GM12878 (cell line): ENCODE measurements around the gene CAMP.

ENCODE experiments used
- BCLAF1 ChIP-seq: fragments of 450-650 bp; IDR thresholded peaks from 2 replicates; pipeline ENCODE4 v1.6.1; 2017; ENCODE audit warnings: antibody characterized with exemption, mild to moderate bottlenecking, moderate library complexity
- ELK1 ChIP-seq: IDR thresholded peaks from 2 replicates; pipeline ENCODE4 v1.6.1; 2012; ENCODE audit warnings: low read depth, low read length, improper control_type of control experiment
- FOS ChIP-seq: IDR thresholded peaks from 3 replicates; pipeline ENCODE4 v1.6.1; 2011; ENCODE audit warnings: borderline replicate concordance; ENCODE audit not compliant: insufficient read length; ENCODE audit errors: extremely low read depth
- GABPA ChIP-seq: IDR thresholded peaks from 2 replicates; pipeline ENCODE4 v1.6.1; 2014; ENCODE audit warnings: antibody characterized with exemption, low read depth, mild to moderate bottlenecking, inconsistent platforms
- JUND ChIP-seq: IDR thresholded peaks from 2 replicates; pipeline ENCODE4 v1.6.1; 2012; ENCODE audit warnings: low read depth, mild to moderate bottlenecking, low read length, improper control_type of control experiment, moderate library complexity
- NBN ChIP-seq: fragments of 450-650 bp; IDR thresholded peaks from 2 replicates; pipeline ENCODE4 v1.6.1; 2016
- NFYB ChIP-seq: IDR thresholded peaks from 2 replicates; pipeline ENCODE4 v1.6.1; 2011; ENCODE audit warnings: low read depth, mild to moderate bottlenecking, low read length, improper control_type of control experiment, moderate library complexity; ENCODE audit not compliant: insufficient read depth
- NRF1 ChIP-seq: conservative IDR thresholded peaks from 2 replicates; pipeline ENCODE4 v1.6.1; 2011; ENCODE audit warnings: mild to moderate bottlenecking, low read depth, low read length, improper control_type of control experiment
- POLR2A ChIP-seq: IDR thresholded peaks from 2 replicates; pipeline ENCODE4 v1.6.1; 2011; ENCODE audit warnings: low read depth, mild to moderate bottlenecking, low read length
- USF1 ChIP-seq: IDR thresholded peaks from 2 replicates; pipeline ENCODE4 v1.6.1; 2011; ENCODE audit warnings: borderline replicate concordance, low read depth, mild to moderate bottlenecking, moderate library complexity, mixed read lengths, low read length; ENCODE audit not compliant: insufficient read depth; ENCODE audit errors: extremely low read length
- YBX1 ChIP-seq: fragments of 450-650 bp; IDR thresholded peaks from 2 replicates; pipeline ENCODE4 v1.6.1; 2016; ENCODE audit warnings: antibody characterized with exemption
- TF ChIP-seq, protein P1 (sequence below), 3 experiments: IDR thresholded peaks in 2 of 3; conservative IDR thresholded peaks in 1 of 3; 2 replicates each; pipeline ENCODE4 v1.5.1; 2011; ENCODE audit warnings: low read depth in 3 of 3, low read length in 3 of 3, mild to moderate bottlenecking in 3 of 3, control low read depth in 2 of 3, moderate library complexity in 2 of 3, inconsistent platforms in 1 of 3, mixed read lengths in 1 of 3; ENCODE audit not compliant: control insufficient read depth in 2 of 3, insufficient read depth in 1 of 3; ENCODE audit errors: extremely low read depth in 1 of 3

- TF ChIP-seq BCLAF1, result no peak
- no peak for TF ChIP-seq YBX1
- no peak for TF ChIP-seq GABPA
- no peak for TF ChIP-seq NRF1
- TF ChIP-seq, protein P1, sequence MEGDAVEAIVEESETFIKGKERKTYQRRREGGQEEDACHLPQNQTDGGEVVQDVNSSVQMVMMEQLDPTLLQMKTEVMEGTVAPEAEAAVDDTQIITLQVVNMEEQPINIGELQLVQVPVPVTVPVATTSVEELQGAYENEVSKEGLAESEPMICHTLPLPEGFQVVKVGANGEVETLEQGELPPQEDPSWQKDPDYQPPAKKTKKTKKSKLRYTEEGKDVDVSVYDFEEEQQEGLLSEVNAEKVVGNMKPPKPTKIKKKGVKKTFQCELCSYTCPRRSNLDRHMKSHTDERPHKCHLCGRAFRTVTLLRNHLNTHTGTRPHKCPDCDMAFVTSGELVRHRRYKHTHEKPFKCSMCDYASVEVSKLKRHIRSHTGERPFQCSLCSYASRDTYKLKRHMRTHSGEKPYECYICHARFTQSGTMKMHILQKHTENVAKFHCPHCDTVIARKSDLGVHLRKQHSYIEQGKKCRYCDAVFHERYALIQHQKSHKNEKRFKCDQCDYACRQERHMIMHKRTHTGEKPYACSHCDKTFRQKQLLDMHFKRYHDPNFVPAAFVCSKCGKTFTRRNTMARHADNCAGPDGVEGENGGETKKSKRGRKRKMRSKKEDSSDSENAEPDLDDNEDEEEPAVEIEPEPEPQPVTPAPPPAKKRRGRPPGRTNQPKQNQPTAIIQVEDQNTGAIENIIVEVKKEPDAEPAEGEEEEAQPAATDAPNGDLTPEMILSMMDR (IDR thresholded peaks at IDR 0.05 in 2 of 3, conservative IDR thresholded peaks at IDR 0.05 in 1 of 3; ENCODE audit: control insufficient read depth in 2 of 3, extremely low read depth in 1 of 3, insufficient read depth in 1 of 3, low read depth in 3 of 3, low read length in 3 of 3), result no peak
- TF ChIP-seq POLR2A, result no peak
- no peak for TF ChIP-seq JUND
- no peak for TF ChIP-seq USF1
- TF ChIP-seq NBN, result no peak
- TF ChIP-seq NFYB, result no peak
- no peak for TF ChIP-seq FOS
- TF ChIP-seq ELK1, result no peak
Observed at GRCh38 chr3:48190911-48191310, 32.4 kb upstream of the CAMP start.
